ENCODE data around the gene NEK8. TPM values are rescaled to one million over a fixed set of nuclear protein-coding genes. Genes with fewer than 3 reads are reported as not detected.

The NEK8 gene
- total and polyA plus RNA-seq, 2 of the 8 experiments (the other 6 are each of a cell fraction or from before 2014, with no cell fraction given) = 14.9 to 23.3 TPM

DNA sequence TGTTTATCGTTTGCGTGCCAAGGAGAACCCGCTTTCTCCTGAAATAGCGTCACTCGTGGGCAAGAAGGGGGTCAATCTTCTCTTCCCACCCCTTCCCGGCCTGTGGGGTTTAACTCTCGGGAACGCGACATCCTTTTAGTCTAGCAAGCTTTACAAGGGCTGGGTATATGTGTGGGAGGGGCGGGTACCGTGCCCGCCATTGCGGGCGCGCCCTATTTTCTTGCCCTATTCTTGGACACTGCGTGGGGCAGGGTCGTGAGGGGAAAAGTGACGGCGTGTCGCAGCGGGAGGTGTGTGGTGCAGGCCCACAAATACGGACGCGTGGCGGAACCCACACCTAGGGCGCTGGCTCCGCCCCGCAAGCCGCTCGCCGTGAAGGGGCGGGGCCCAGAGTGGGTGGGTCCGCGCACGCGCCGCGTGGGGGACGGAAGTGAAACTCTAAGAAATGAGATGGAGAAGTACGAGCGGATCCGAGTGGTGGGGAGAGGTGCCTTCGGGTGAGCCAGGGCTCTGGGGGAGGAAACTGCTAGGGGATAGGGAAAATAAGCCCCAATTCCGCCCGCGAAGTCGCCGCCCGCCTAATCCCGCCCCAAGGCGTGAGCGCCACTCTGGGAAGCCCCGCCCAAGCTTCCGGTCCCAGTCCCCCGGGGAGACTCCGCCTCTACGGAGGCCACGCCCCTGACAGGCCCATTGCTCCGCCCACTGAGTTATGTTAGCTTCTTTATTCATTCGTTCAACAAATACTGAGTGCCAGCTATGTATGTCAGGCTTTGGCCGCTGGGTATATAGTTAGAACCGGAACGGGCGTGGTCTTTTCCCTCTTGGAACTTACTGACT, at the start of gene NEK8 (continued):
- TF ChIP-seq HDAC2 (IDR thresholded peaks at IDR 0.05; ENCODE audit: borderline replicate concordance in 1 of 2, low read depth in 2 of 2, low read length in 2 of 2) = peak in 1 of 2 experiments; percentile 75; a peak in 1 of 4 replicates
- no peak for TF ChIP-seq KDM5A (IDR thresholded peaks at IDR 0.05; ENCODE audit: low read length)
- no peak; the same call in none of the 2 replicates for TF ChIP-seq PHF8 (conservative IDR thresholded peaks at IDR 0.05; ENCODE audit: low read depth, low read length)
- TF ChIP-seq, protein P1, sequence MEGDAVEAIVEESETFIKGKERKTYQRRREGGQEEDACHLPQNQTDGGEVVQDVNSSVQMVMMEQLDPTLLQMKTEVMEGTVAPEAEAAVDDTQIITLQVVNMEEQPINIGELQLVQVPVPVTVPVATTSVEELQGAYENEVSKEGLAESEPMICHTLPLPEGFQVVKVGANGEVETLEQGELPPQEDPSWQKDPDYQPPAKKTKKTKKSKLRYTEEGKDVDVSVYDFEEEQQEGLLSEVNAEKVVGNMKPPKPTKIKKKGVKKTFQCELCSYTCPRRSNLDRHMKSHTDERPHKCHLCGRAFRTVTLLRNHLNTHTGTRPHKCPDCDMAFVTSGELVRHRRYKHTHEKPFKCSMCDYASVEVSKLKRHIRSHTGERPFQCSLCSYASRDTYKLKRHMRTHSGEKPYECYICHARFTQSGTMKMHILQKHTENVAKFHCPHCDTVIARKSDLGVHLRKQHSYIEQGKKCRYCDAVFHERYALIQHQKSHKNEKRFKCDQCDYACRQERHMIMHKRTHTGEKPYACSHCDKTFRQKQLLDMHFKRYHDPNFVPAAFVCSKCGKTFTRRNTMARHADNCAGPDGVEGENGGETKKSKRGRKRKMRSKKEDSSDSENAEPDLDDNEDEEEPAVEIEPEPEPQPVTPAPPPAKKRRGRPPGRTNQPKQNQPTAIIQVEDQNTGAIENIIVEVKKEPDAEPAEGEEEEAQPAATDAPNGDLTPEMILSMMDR (IDR thresholded peaks at IDR 0.05; ENCODE audit: control extremely low read depth in 1 of 3, insufficient read depth in 1 of 3, low read depth in 1 of 3, low read length in 3 of 3) = no peak
- TF ChIP-seq SIN3A (conservative IDR thresholded peaks at IDR 0.05 in 1 of 2, IDR thresholded peaks at IDR 0.05 in 1 of 2; ENCODE audit: low read depth in 1 of 2, low read length in 2 of 2) = peak in 1 of 2 experiments; percentile 40; a peak in 1 of 4 replicates
- TF ChIP-seq GABPA (IDR thresholded peaks at IDR 0.05; ENCODE audit: borderline replicate concordance, insufficient read depth, low read length) = 0 out of 2 replicates have a peak, but pooled peaks have one; percentile 20
- peak; percentile 65 for TF ChIP-seq TAF1 (IDR thresholded peaks at IDR 0.05; ENCODE audit: low read depth, low read length)
- TF ChIP-seq CBX5 (IDR thresholded peaks at IDR 0.05; ENCODE audit: low read depth, low read length) = no peak
- no peak for TF ChIP-seq JUND (IDR thresholded peaks at IDR 0.05; ENCODE audit: low read length)
- TF ChIP-seq, protein P2, sequence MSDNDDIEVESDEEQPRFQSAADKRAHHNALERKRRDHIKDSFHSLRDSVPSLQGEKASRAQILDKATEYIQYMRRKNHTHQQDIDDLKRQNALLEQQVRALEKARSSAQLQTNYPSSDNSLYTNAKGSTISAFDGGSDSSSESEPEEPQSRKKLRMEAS (IDR thresholded peaks at IDR 0.05) = 0 out of 2 replicates have a peak, but pooled peaks have one; percentile 28
- no peak for TF ChIP-seq HDAC6 (IDR thresholded peaks at IDR 0.05; ENCODE audit: low read depth, low read length)
- TF ChIP-seq CHD1 (IDR thresholded peaks at IDR 0.05; ENCODE audit: low read depth, low read length) = no peak
- TF ChIP-seq ASH2L (IDR thresholded peaks at IDR 0.05; ENCODE audit: low read length) = peak; percentile 35
- TF ChIP-seq NANOG (IDR thresholded peaks at IDR 0.05; ENCODE audit: insufficient read depth, low read depth, low read length, poor library complexity, severe bottlenecking) = no peak
- TF ChIP-seq RNF2 (IDR thresholded peaks at IDR 0.05; ENCODE audit: borderline replicate concordance, low read depth, low read length, missing control alignments, poor library complexity, severe bottlenecking) = no peak
- no peak for TF ChIP-seq GTF2F1 (IDR thresholded peaks at IDR 0.05; ENCODE audit: borderline replicate concordance, low read depth, low read length)
- TF ChIP-seq POU5F1 (IDR thresholded peaks at IDR 0.05; ENCODE audit: low read depth, low read length) = no peak
- no peak for TF ChIP-seq MAFK (IDR thresholded peaks at IDR 0.05; ENCODE audit: low read depth, low read length)
- no peak for TF ChIP-seq EP300 (IDR thresholded peaks at IDR 0.05; ENCODE audit: borderline replicate concordance in 1 of 2, low read depth in 2 of 2, low read length in 2 of 2)
